ENCODE measurements around the gene CALB2. TPM values are rescaled to one million over a fixed set of nuclear protein-coding genes. Genes with fewer than 3 reads are reported as not detected.

CALB2 gene
- total and polyA plus RNA-seq, 2 experiments from 2014 or later = 2.4 to 4.2 TPM

GRCh38 chr16:71426069-71426879, 67.8 kb downstream of the CALB2 start:
- H3K27me3 ChIP-seq (ENCODE audit: insufficient read depth) = peaks cover 10% of the 10 kb centered on the region; the same call in 1 of the 2 replicates
- H3K36me3 ChIP-seq (ENCODE audit: insufficient read depth) = no peaks in the 10 kb centered on the region
- peaks cover 6% of the 10 kb centered on the region for H3F3A ChIP-seq (replicated peaks; ENCODE audit: low read depth)
- ATAC-seq = peak; percentile 90
- peak; percentile 95 for DNase-seq (ENCODE audit: low spot score)
- H3K27ac ChIP-seq (ENCODE audit: low read depth) = no peak overlapping the region
- no peaks in the 10 kb centered on the region for H3K9me2 ChIP-seq (ENCODE audit: insufficient read depth)
- H3K27me3 Mint-ChIP-seq (ENCODE audit: insufficient read depth, low read depth, poor library complexity) = peaks cover 25% of the 10 kb centered on the region
- no peaks in the 10 kb centered on the region for H3K79me2 ChIP-seq (replicated peaks; ENCODE audit: insufficient read depth)
- peak overlapping the region; percentile 90 for H3K4me2 ChIP-seq
- peak overlapping the region; percentile 99 for H2AFZ ChIP-seq
- peaks cover 7% of the 10 kb centered on the region; the same call in 2 of the 3 replicates for H3K4me1 Mint-ChIP-seq
- 0 out of 2 replicates have a peak, but pooled peaks cover 2% of the 10 kb centered on the region for H4K20me1 ChIP-seq (replicated peaks; ENCODE audit: insufficient read depth)
- TF ChIP-seq CREB1 (CRISPR knock-in tag; IDR thresholded peaks at IDR 0.05; ENCODE audit: low read depth) = peak; percentile 73
- peak; percentile 68 for TF ChIP-seq ETS1 (IDR thresholded peaks at IDR 0.05)
- TF ChIP-seq ZNF462 (CRISPR knock-in tag; IDR thresholded peaks at IDR 0.05) = peak; percentile 81
- peak; percentile 46; the same call in 1 of the 2 replicates for TF ChIP-seq NANOG (IDR thresholded peaks at IDR 0.05; ENCODE audit: borderline replicate concordance)
- no peak for TF ChIP-seq CTCF (conservative IDR thresholded peaks at IDR 0.05; ENCODE audit: low read depth in 2 of 2)
- TF ChIP-seq ZNF331 (CRISPR knock-in tag; IDR thresholded peaks at IDR 0.05; ENCODE audit: low read depth) = peak; percentile 90
- no peak for TF ChIP-seq STAT1 (IDR thresholded peaks at IDR 0.05; ENCODE audit: unreplicated experiment)
- no peak for TF ChIP-seq REST (IDR thresholded peaks at IDR 0.05; ENCODE audit: unreplicated experiment)
- peak; percentile 78; the same call in 1 of the 2 replicates for TF ChIP-seq ZNF114 (CRISPR knock-in tag; IDR thresholded peaks at IDR 0.05)
- peaks cover 3% of the 10 kb centered on the region; the same call in 1 of the 3 replicates for H3K36me3 Mint-ChIP-seq (ENCODE audit: low read depth)
- H3K4me3 Mint-ChIP-seq = peak overlapping the region; percentile 80
- peak overlapping the region; percentile 47 for H3K27ac Mint-ChIP-seq
- peaks cover 12% of the 10 kb centered on the region; the same call in 1 of the 2 replicates for H3K4me1 ChIP-seq (ENCODE audit: insufficient read depth)
- H3K4me3 ChIP-seq = peak overlapping the region; percentile 76
- H3K9me3 Mint-ChIP-seq = peaks cover 3% of the 10 kb centered on the region; the same call in 2 of the 3 replicates
